NT2/D1 (cell line): ENCODE measurements around the gene CYBA.

ENCODE experiments used
- YY1 ChIP-seq: IDR thresholded peaks from 2 replicates; pipeline ENCODE4 v1.6.1; 2011; ENCODE audit not compliant: insufficient read length, insufficient read depth
- ZNF274 ChIP-seq: IDR thresholded peaks from 2 replicates; pipeline ENCODE4 v1.6.1; 2011; ENCODE audit warnings: mild to moderate bottlenecking, low read depth, low read length

- TF ChIP-seq ZNF274 = no peak
- no peak for TF ChIP-seq YY1
Observed at GRCh38 chr16:88613293-88613692, 37.6 kb downstream of the CYBA start.
